Astrocyte of the cerebellum (primary cell): ENCODE data around the gene CLNK.

Experiments used
- DNase-seq: peaks from one replicate; pipeline ENCODE4 v3.0.0-alpha.2; 2011; ENCODE audit warnings: low read depth
- H3K4me3 ChIP-seq: 2 replicates; pipeline ENCODE4 v1.5.1; 2011; ENCODE audit warnings: mild to moderate bottlenecking, low read depth, low read length, moderate library complexity
- in situ Hi-C: cut with HindIII; loops from 2 replicates; pipeline ENCODE4 v1.10.0; 2017; ENCODE audit warnings: low sequenced_read_pairs
- TF ChIP-seq, protein P1 (sequence below): IDR thresholded peaks from 2 replicates; pipeline ENCODE4 v1.5.1; 2012; ENCODE audit warnings: low read length, low read depth, moderate library complexity, mild to moderate bottlenecking; ENCODE audit errors: missing control alignments

Gene CLNK

DNA sequence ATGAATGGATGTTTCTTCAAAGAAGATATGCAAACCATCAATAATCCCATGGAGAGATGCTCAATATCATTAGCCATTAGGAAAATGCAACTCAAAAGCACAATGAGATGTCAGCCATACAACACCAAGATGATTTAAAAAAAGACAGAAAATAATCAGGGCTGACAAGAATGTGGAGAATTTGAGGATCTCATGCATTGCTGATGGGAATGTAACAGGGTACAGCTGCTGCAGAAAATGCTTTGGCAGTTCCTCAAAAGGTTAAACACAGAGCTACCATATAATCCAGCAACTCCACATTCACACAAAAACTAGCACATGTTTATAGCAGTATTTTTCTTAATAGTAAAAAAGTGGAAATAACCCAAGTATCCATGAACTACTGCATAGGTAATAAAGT lies 116.8 kb downstream of the CLNK start:
- DNase-seq = no peak
- in situ Hi-C loops = no loop called here
- H3K4me3 ChIP-seq = no peak overlapping the region
- TF ChIP-seq, protein P1, sequence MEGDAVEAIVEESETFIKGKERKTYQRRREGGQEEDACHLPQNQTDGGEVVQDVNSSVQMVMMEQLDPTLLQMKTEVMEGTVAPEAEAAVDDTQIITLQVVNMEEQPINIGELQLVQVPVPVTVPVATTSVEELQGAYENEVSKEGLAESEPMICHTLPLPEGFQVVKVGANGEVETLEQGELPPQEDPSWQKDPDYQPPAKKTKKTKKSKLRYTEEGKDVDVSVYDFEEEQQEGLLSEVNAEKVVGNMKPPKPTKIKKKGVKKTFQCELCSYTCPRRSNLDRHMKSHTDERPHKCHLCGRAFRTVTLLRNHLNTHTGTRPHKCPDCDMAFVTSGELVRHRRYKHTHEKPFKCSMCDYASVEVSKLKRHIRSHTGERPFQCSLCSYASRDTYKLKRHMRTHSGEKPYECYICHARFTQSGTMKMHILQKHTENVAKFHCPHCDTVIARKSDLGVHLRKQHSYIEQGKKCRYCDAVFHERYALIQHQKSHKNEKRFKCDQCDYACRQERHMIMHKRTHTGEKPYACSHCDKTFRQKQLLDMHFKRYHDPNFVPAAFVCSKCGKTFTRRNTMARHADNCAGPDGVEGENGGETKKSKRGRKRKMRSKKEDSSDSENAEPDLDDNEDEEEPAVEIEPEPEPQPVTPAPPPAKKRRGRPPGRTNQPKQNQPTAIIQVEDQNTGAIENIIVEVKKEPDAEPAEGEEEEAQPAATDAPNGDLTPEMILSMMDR = no peak

DNA sequence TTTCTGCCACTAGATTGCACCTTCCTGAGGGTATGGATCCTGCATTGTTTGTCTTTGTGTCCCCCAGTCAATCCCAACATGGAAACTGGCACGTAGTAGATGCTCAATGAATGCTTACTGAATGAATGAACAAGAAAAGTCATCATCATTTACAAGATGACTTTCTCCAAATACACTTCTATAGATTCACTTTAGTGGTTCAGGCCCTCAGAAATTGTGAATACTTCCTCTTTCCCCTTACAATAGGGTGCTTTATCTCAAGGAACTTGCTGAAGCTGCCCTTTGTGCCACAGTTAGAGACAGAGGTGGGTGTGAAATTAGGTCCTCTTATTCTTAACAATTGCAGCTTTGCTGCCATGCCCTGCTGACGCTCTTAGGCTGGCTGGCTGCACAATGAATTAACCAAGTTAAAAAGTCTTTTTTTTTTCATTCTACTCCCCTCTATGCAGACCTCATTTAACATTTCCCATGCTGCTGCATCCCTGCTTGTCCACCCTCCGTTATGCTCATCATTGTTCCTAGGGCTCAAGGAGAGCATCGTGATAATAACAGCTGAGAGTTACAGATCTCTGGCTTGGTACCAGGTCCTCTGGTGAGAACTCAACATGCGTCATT lies 119.3 kb downstream of the CLNK start:
- in situ Hi-C loops = no loop called here
- TF ChIP-seq, protein P1 = no peak
- no peak for DNase-seq

DNA sequence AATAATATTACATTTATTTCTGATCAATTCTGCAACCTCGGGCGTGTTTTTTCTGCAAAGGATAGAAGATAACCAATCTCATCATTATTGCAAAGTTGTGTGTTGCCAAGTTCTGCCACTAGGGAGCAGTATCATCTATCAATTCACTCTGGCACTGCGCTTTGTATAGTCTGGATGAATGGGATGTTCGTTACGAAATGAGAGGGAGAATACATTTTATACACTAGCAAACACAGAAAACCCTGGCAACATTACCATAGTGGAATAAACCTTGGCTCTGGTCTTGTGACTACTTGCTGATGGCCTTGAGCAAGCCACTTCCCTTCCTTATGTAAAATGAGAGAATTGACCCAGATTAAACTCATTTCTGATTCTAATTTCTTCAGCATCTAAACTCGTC lies 129.9 kb downstream of the CLNK start:
- in situ Hi-C loops = no loop called here
- no peak overlapping the region for H3K4me3 ChIP-seq
- DNase-seq = peak; percentile 56
- TF ChIP-seq, protein P1 = peak; percentile 81

More for the DNA sequence above, 119.3 kb downstream of the CLNK start:
- H3K4me3 ChIP-seq = no peak overlapping the region

DNA sequence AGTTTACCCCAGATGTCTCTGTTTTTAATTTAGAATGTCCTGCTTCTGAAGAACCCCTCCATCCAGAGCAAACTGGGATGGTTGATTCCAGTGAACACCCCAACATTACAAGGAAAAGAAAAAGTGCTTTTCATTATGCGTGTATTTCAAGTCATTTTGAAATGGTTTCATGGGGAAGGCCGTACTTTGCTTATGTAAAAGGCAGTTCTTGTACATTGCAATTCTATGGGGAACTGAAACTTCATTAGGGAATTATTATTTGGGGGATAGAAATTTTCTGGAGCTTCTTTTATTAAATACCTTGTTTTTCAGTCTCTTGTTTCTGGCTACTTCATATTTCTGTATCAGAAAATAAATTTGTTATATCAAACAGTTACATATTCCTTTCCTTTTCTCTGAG lies 130.4 kb downstream of the CLNK start:
- TF ChIP-seq, protein P1 = no peak
- in situ Hi-C loops = no loop called here
- no peak for DNase-seq
- H3K4me3 ChIP-seq = no peak overlapping the region

DNA sequence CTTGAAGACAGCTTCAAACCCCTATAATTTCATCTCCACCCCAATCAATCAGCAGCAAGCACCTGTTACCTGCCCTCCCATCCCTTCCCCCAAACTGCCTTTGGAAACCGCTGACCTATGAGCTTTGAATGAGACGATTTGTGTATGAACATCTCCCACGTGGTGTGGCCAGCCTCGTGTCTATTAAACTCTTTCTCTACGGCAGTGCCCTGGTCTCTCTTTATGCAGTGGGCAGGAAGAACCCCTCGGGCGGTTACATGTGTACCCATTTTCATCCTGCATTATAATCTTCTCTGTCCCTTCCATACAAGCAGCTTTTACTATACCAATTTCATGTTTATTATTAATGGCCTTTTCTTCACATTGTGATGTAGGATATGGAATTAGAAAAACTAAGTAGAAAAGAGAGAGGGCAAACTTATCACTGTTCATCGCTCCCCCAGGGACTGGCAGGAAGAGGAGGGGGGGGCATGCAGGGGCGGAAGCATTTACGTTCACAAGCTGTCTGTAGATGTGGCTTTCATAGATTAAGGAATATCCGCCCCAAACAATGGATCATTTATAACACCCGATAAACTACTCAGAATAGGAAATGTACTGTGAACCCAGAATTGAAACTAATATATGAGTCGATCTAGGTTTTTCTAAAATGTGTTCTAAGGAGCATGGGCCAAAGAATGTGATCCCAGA lies 131.8 kb downstream of the CLNK start:
- DNase-seq = no peak
- TF ChIP-seq, protein P1 = no peak
- no peak overlapping the region for H3K4me3 ChIP-seq
- in situ Hi-C loops = no loop called here

DNA sequence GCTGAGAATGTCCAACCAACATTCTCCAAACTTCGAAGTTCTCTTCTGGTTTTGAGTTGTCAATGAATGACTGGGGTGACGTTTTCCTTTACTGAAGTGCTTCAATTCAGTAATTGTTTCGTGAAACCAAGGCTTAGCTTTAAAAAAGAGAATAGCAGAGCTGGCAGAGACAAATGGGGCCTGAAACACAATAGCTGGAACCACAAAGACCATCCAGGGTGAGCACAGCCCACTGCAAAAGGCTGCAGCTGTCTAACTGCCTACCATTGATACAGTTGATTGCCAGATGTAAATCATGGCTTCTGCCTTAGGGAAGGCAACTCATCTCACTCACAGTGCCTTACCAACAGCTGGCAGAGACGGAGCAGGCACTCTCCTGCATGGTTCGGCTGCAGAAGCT lies 148.7 kb downstream of the CLNK start:
- DNase-seq = no peak

More for the DNA sequence above, 148.7 kb downstream of the CLNK start:
- H3K4me3 ChIP-seq = no peak overlapping the region
- in situ Hi-C loops = no loop called here
- TF ChIP-seq, protein P1 = no peak
